HG02588 (cell line): ENCODE results near the gene ZBP1.

Experiments
- ATAC-seq: cut with Tn5 transposase; IDR thresholded peaks from one replicate; pipeline ENCODE4 v1.9.1; 2021; ENCODE audit warnings: mild to moderate bottlenecking, moderate library complexity; ENCODE audit not compliant: unreplicated experiment

The ZBP1 gene

GRCh38 chr20:57561356-57562279, 58.6 kb downstream of the ZBP1 start:
- ATAC-seq, result no peak

DNA sequence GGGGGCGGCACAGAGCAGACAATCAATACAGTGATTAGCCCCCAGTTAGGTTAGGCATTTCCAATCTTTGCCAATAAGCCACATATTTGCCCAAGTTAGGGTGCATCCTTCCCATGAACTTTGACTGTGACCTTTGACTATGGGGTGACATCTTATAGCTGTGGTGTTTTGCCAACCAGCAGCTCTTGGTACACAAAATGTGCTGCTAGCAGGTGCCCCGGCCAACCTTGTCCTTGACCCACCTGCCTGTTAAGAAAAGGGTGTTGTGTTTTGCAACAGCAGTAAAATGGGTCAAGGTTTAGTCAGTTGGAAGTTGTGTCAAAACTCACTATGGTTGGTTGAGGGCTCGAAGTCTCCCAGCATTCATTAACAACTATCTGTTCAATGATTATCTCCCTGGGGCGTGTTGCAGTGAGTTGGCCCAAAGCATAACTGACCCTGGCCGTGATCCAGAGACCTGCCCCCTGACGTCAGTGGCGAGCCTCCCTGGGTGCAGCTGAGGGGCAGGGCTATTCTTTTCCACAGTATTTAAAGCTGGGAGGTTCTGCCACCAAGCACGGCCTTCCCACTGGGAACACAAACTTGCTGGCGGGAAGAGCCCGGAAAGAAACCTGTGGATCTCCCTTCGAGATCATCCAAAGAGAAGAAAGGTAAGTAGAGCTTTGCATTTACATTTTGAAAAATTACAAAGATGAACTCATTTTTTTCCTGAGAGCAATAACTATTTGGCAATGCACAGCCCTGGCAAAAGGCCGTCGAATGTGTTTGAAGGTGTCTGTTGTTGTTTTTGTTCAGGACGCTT, 59.5 kb downstream of the ZBP1 start, which contains the start of gene PCK1:
TSS of gene PCK1 (plus strand) at position 557 of the 802 bp plus-strand sequence. CDS start 302 bp downstream, outside the sequence.
- no peak for ATAC-seq

GRCh38 chr20:57559658-57560553, 60.3 kb downstream of the ZBP1 start:
- no peak for ATAC-seq

DNA sequence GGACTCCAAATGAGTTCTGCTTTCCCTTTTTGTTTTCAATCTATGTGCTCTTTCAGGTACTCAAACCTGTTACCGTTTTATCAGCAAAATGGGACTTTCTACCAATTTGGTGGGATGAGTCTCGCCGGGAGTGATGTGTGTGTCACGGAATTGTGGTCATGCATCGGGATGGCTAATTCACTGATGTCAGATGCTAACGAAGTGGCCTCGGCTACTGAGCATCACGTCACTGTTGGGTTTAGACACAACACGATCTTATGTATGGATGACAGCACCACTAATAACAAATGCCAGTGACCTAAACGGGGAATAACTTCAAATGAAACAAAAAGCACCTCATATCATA, 61.0 kb downstream of the ZBP1 start:
- ATAC-seq, result no peak

DNA sequence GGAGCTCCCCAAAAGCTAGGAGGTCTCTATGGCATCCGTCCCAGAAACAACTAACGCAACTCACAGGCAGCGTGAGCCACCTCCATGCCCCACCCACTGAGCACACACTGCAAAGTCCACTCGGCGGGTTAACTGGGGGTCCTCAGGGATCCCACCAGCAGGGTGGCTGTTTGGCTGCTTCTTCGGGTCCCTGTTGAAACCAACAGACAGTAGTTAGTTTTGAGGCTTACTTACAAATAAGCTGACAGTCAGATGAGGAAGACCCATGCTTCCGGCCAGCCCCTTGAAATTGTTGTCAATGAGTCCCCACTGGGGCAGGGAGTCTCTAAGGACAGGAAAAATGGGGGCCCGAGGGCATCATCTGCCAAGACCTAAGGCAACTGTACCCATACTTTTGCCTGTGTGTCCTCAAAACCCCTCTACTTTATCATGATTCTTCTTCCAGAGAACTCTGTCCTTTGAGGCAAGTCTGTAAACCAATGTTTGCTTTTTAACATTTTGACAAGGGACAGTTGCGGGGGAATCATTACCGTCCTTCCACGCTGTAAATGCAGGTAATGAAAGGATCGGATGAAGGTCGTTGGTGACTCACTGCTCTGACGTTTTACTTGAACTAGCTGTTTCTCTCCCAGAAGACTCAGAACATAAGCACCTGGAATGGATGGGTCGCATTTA, 61.5 kb downstream of the ZBP1 start:
- ATAC-seq, result no peak

DNA sequence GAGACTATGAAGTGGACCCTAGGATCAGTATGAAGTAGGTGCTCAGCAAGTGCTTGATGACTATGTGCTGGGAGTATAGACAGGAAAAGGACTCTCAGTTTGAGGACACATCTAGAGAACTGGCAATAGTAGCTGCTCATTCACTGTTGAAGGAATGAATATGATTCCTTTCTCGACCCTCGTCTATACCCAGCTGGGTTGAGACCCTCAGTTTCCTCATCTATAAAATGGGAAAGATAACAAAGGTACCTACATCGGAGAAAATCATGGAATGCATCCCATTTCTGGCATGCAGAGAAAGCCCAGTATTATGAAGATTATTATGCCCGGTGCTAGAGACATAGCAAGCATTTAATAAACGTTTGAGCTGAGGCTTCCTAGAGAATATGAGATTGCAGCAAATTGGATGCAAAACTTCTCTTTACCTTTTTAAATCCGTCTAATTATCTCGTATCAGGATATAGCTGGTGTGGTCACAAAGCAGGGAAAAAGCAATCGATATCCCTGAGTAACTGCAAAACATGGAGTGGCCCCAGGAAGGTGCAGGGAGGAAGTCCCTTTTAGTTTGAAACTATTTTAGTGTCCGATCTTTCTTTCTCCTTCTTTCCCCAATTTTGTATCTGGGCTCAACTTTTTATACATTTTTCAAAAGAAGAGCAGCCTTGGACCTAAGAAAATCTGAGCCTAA, 62.2 kb downstream of the ZBP1 start:
- ATAC-seq, result no peak

GRCh38 chr20:57556980-57557274, 63.3 kb downstream of the ZBP1 start:
- no peak for ATAC-seq

DNA sequence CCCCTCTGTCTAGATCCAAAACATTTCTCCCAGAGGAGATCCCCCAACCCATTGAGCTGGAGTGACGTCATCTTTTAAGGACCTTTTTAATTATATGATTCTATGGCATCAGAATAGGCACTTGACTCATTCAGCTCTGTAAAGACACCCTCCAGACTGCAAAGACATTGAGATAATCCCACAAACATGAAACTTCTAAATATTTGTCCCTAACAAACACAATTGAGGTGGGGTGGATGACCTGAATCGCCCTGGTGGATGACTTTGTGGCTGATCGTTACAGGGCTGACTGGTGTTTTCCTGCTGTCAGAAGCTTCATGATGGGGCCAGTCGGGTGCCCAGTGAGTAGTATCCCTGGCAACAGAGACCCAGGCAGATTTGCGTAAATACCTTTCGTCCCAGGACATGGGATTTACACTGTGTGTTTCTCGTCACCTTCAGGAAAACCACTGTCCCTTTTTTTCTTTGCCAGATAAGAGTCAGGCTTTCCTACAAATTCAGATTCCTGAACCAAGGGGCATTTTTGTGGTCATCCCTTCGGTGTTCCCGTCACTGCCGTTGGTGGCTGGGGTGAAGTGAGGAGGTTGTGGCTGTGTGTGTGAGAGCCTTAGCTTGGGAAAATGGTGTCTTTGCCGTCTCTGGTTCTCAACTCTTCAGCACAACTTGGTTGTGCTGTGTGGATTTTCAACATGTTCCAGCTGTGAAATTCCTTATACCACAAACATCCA, 64.6 kb downstream of the ZBP1 start:
- no peak for ATAC-seq
